ENCODE data around the gene PLCB3. TPM values are rescaled to one million over a fixed set of nuclear protein-coding genes. Genes with fewer than 3 reads are reported as not detected.

Gene PLCB3
- total and polyA plus RNA-seq, 10 of the 15 experiments (the other 5 are each of a cell fraction or from before 2014, with no cell fraction given) = 0.03 to 10.3 (median 3.3) TPM

- TF ChIP-seq USF2 (IDR thresholded peaks at IDR 0.05; ENCODE audit: borderline replicate concordance, low read depth, low read length) (no peak), RBBP5 (conservative IDR thresholded peaks at IDR 0.05) (no peak), POU2F2 (IDR thresholded peaks at IDR 0.05; ENCODE audit: borderline replicate concordance, low read depth, low read length) (no peak), SUZ12 (IDR thresholded peaks at IDR 0.05; ENCODE audit: unreplicated experiment) (no peak), RB1 (IDR thresholded peaks at IDR 0.05; ENCODE audit: borderline replicate concordance) (peak; percentile 75; the same call in 1 of the 2 replicates), FOS (IDR thresholded peaks at IDR 0.05; ENCODE audit: borderline replicate concordance, extremely low read depth, insufficient read length) (no peak), TCF12 (IDR thresholded peaks at IDR 0.05; ENCODE audit: low read depth, low read length) (0 out of 2 replicates have a peak, but pooled peaks have one; percentile 13), CHD4 (IDR thresholded peaks at IDR 0.05) (no peak), ZBTB11 (CRISPR knock-in tag; IDR thresholded peaks at IDR 0.05) (no peak), ATF7 (IDR thresholded peaks at IDR 0.05; ENCODE audit: low read depth) (0 out of 2 replicates have a peak, but pooled peaks have one; percentile 2), RAD21 (IDR thresholded peaks at IDR 0.05; ENCODE audit: insufficient read depth, low read depth, low read length) (no peak), BHLHE40 (IDR thresholded peaks at IDR 0.05; ENCODE audit: borderline replicate concordance in 1 of 2, low read depth in 2 of 2, low read length in 1 of 2) (peak in 1 of 2 experiments; percentile 61; a peak in 2 of 4 replicates), IKZF1 (conservative IDR thresholded peaks at IDR 0.05) (peak; percentile 87), RELB (IDR thresholded peaks at IDR 0.05; ENCODE audit: low read depth) (peak; percentile 92), RAD51 (IDR thresholded peaks at IDR 0.05) (no peak), ESRRA (IDR thresholded peaks at IDR 0.05; ENCODE audit: low read length) (no peak), GABPA (IDR thresholded peaks at IDR 0.05; ENCODE audit: low read depth) (no peak; the same call in 1 of the 2 replicates), SPI1 (IDR thresholded peaks at IDR 0.05; ENCODE audit: borderline replicate concordance, insufficient read depth, low read depth, low read length) (no peak), SREBF1 (IDR thresholded peaks at IDR 0.05; ENCODE audit: low read length) (no peak), ELK1 (IDR thresholded peaks at IDR 0.05; ENCODE audit: low read depth, low read length) (no peak), TCF7 (IDR thresholded peaks at IDR 0.05; ENCODE audit: borderline replicate concordance) (no peak), MYB (IDR thresholded peaks at IDR 0.05; ENCODE audit: borderline replicate concordance, low read depth, low read length) (no peak)
These were observed 33.9 kb downstream of the PLCB3 start, which contains the start of gene GPR137 (continued) for GRCh38 chr11:64284962-64285884.
